Uterus (tissue), 4 donors: Measurements from ENCODE around the gene CUBN. TPM values are rescaled to one million over a fixed set of nuclear protein-coding genes. Genes with fewer than 3 reads are reported as not detected.

Source experiments
- DNase-seq, 2 donors: peaks; one replicate each; pipeline ENCODE4 v3.0.0-alpha.2; 2019 to 2020
- H3K27ac ChIP-seq, 2 donors: fragments of 200-600 bp; sonication (generic); 1 replicate in 1 of 2; 2 replicates in 1 of 2; pipeline ENCODE4 v1.5.1; 2016 to 2018
- H3K27me3 ChIP-seq, 2 donors: fragments of 200-600 bp; sonication (generic); one replicate each; pipeline ENCODE4 v1.5.1; 2018 to 2019; ENCODE audit warnings: control low read depth in 1 of 2
- H3K36me3 ChIP-seq, 2 donors: fragments of 200-600 bp; sonication (generic); one replicate each; pipeline ENCODE4 v1.5.1; 2019; ENCODE audit warnings: control low read depth in 1 of 2
- H3K4me1 ChIP-seq, 2 donors: fragments of 200-600 bp; sonication (generic); one replicate each; pipeline ENCODE4 v1.5.1; 2018 to 2019; ENCODE audit warnings: control low read depth in 1 of 2
- H3K4me3 ChIP-seq, 2 donors: fragments of 200-600 bp; sonication (generic); 1 replicate in 1 of 2; 2 replicates in 1 of 2; pipeline ENCODE4 v1.5.1; 2018 to 2019; ENCODE audit warnings: mild to moderate bottlenecking in 1 of 2
- H3K9me3 ChIP-seq, 2 donors: fragments of 200-600 bp; sonication (generic); one replicate each; pipeline ENCODE4 v1.5.1; 2019; ENCODE audit warnings: control low read depth in 1 of 2
- POLR2A ChIP-seq, 2 donors: fragments of 450-650 bp; IDR thresholded peaks; one replicate each; pipeline ENCODE4 v1.6.1; 2016; ENCODE audit warnings: antibody characterized with exemption in 2 of 2, mild to moderate bottlenecking in 1 of 2, moderate library complexity in 1 of 2
- intact Hi-C: fragments of 100-400 bp; cut with DNase I; formaldehyde crosslinking; loops from one replicate; pipeline ENCODE4 v1.15.1; 2023; ENCODE audit warnings: low total_unique reads
- total RNA-seq, 4 donors: library from RNA; depleted of rRNA in 3 of 4; stranded (reverse); fragments of >200 nt in 3 of 4; gene quantifications; one replicate each; pipeline versions ENCODE4 v1.1.0 to v1.2.4, GENCODE V29; 2014 to 2023
- TF ChIP-seq, protein P1 (sequence below), 4 experiments: fragments of 200-600 bp in 2 of 4; fragments of 450-650 bp in 2 of 4; sonication (generic) in 2 of 4; IDR thresholded peaks; one replicate each; pipeline ENCODE4 v1.5.1; 2016 to 2019; ENCODE audit warnings: antibody characterized with exemption in 4 of 4, mild to moderate bottlenecking in 2 of 4, moderate library complexity in 1 of 4
- donor health status: DM: yes; HTN: yes; CAD: no.

Gene CUBN
- total RNA-seq, 4 donors from 2014 or later: 3.5 to 9.5 (median 5.1) TPM

DNA sequence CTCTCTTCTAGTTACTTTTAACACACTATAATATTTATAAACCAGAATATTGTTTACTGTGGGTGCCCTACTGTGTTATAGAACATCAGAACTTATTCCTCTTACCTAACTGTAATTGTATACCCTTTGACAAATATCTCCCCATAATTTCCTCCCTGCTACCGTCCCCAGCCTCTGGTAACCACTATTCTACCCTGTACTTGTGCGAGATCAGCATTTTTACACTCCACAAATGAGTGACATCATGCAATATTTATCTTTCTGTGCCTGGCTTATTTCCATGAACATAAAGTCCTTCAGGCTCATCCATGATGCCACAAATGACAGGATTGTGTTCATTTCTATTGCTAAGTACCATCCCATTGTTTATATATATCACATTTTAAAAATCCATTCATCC is 172.6 kb downstream of the CUBN start:
- no peak overlapping the region for H3K4me3 ChIP-seq
- intact Hi-C loops: no loop called here
- DNase-seq: no peak
- no peaks in the 10 kb centered on the region for H3K4me1 ChIP-seq
- H3K27ac ChIP-seq: no peak overlapping the region
- H3K27me3 ChIP-seq: no peaks in the 10 kb centered on the region
- H3K9me3 ChIP-seq: no peaks in the 10 kb centered on the region
- no peaks in the 10 kb centered on the region for H3K36me3 ChIP-seq
- TF ChIP-seq, protein P1, sequence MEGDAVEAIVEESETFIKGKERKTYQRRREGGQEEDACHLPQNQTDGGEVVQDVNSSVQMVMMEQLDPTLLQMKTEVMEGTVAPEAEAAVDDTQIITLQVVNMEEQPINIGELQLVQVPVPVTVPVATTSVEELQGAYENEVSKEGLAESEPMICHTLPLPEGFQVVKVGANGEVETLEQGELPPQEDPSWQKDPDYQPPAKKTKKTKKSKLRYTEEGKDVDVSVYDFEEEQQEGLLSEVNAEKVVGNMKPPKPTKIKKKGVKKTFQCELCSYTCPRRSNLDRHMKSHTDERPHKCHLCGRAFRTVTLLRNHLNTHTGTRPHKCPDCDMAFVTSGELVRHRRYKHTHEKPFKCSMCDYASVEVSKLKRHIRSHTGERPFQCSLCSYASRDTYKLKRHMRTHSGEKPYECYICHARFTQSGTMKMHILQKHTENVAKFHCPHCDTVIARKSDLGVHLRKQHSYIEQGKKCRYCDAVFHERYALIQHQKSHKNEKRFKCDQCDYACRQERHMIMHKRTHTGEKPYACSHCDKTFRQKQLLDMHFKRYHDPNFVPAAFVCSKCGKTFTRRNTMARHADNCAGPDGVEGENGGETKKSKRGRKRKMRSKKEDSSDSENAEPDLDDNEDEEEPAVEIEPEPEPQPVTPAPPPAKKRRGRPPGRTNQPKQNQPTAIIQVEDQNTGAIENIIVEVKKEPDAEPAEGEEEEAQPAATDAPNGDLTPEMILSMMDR (IDR thresholded peaks at IDR 0.05): no peak
- TF ChIP-seq POLR2A (IDR thresholded peaks at IDR 0.05): no peak

DNA sequence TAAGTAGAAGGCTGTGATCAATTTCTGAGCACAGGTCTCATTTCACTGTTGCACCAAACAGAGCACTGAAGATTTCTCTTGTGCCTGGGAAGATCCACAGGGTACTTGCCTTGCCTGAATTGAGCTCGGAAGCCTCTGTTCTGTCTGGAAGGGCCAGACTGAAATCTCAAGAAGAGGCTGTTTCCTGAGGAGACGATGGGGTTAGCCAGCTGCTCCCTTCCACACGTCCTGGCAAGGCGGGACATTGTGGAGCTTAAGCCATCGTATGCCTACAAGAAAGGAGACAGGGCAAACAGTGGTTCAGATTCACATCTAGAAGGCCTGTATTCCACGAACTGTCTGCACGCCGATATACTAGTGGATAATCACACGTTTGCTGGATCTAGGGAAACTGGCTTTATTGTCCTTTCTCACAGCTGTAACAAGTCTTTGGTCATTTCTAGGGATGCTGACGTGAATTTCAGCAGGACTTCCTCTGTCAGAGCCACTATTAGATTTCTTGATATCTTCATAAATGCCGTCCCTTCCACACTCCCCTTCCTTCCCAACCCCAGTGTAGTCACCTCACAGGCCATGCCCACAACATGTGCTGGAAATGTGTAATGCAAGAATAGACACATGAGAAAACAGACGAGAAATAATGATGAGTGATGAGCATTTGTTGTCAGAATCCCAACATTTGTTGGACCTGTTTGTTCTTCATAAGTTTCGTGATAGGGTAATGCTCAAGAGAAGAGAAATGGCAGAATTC is 175.2 kb downstream of the CUBN start:
- H3K36me3 ChIP-seq: no peaks in the 10 kb centered on the region
- DNase-seq: no peak
- H3K4me3 ChIP-seq: no peak overlapping the region
- H3K9me3 ChIP-seq: no peaks in the 10 kb centered on the region
- no peak overlapping the region for H3K27ac ChIP-seq
- H3K4me1 ChIP-seq: no peaks in the 10 kb centered on the region
- intact Hi-C loops: no loop called here
- H3K27me3 ChIP-seq: no peaks in the 10 kb centered on the region
- no peak for TF ChIP-seq POLR2A (IDR thresholded peaks at IDR 0.05)

DNA sequence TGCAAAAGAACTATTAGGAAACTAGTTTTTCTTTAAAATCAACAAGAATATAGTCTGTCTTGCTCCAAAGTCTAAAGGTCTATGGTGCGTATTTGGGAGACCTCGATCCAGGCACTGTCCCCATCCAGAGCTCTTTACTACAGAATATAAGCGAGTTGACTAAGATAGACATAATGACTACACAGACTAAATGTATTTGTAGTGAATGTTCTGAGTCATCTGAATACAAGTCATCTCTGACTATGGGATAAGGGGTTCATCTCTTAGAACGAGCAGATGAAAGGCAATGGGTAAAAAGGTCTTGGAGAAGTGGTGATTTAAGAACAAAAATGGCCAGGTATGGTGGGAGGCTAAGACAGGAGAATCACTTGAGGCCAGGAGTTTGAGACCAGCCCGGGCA is 176.3 kb downstream of the CUBN start:
- Histone ChIP-seq H3K27me3 (no peaks in the 10 kb centered on the region), H3K27ac (no peak overlapping the region), H3K4me1 (no peaks in the 10 kb centered on the region), H3K4me3 (no peak overlapping the region), H3K9me3 (no peaks in the 10 kb centered on the region), H3K36me3 (no peaks in the 10 kb centered on the region)
- intact Hi-C loops: no loop called here
- TF ChIP-seq, protein P1 (IDR thresholded peaks at IDR 0.05): no peak
- TF ChIP-seq POLR2A (IDR thresholded peaks at IDR 0.05): no peak
- no peak for DNase-seq

DNA sequence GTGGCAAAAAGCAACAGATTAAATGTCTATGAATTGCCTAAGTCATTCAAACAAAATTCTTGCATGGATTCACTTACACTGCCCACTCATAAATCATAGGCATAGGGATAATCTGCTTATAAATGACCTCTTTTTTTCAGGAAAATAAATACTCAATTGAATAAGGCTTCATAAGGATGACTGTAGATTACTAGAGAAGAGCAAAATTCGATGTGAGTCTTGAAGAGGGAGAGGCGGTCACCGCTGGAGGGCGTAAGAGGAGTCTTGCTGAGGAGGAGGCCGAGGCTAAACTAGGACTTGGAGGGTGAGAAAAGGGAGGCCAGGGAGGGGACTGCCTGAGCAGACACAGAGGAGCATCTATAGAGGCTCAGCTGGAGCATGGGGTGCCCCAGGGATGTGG is 177.0 kb downstream of the CUBN start:
- H3K27me3 ChIP-seq: no peaks in the 10 kb centered on the region
- DNase-seq: no peak
- H3K36me3 ChIP-seq: no peaks in the 10 kb centered on the region
- TF ChIP-seq, protein P1 (IDR thresholded peaks at IDR 0.05): no peak
- no peak for TF ChIP-seq POLR2A (IDR thresholded peaks at IDR 0.05)
- H3K4me3 ChIP-seq: no peak overlapping the region
- no peak overlapping the region for H3K27ac ChIP-seq
- intact Hi-C loops: no loop called here
- no peaks in the 10 kb centered on the region for H3K4me1 ChIP-seq
- no peaks in the 10 kb centered on the region for H3K9me3 ChIP-seq

DNA sequence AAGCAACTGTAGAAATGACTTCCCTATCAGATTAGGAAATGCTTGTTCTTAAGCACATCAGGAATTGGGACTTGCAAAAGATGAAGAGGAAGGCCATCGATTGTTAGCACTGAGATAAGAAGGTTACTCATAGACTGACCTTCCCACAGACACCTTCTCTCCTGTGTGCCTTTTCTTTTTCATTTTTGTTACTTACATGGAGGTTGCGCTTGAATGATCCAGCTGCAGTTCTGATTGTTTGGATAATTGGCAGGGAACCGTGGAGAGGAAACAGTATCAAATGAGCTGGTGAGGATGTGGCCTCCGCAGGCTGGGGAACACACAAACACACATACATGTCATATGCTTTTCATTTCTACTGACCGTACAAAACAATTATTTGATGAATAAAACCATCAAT is 177.5 kb downstream of the CUBN start:
- no peaks in the 10 kb centered on the region for H3K4me1 ChIP-seq
- H3K27me3 ChIP-seq: no peaks in the 10 kb centered on the region
- TF ChIP-seq POLR2A (IDR thresholded peaks at IDR 0.05): no peak
- TF ChIP-seq, protein P1 (IDR thresholded peaks at IDR 0.05): no peak
- no peak for DNase-seq
- intact Hi-C loops: no loop called here
- no peak overlapping the region for H3K27ac ChIP-seq
- no peaks in the 10 kb centered on the region for H3K9me3 ChIP-seq
- H3K36me3 ChIP-seq: no peaks in the 10 kb centered on the region
- no peak overlapping the region for H3K4me3 ChIP-seq
